ENCODE results near the gene CNTROB. TPM values are rescaled to one million over a fixed set of nuclear protein-coding genes. Genes with fewer than 3 reads are reported as not detected.

CNTROB gene
- total and polyA plus RNA-seq, 10 of the 15 experiments (the other 5 are each of a cell fraction or from before 2014, with no cell fraction given): 2.0 to 36.2 (median 28.2) TPM

DNA sequence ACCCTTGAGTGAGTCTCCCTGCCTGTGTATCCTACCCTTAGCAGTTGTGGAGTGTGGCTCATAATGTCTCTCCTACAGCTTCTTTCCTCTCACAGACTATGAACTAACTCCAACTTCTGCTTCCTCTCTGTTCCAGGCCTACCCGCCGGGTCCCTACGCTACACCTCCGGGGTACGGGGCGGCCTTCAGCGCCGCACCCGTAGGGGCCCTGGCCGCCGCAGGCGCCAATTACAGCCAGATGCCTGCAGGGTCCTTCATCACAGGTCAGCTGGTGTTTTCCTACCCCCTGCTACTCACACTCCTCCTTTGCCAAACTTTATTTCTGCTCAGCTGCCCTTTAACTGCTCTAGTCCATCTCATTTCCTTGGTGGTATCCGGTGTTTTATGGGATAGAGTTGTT is 21.3 kb upstream of the CNTROB start:
- 68% methylated on average over 13 of the region's 13 CpGs for WGBS (ENCODE audit: insufficient coverage, insufficient replicate concordance, low lambda C conversion rate, missing lambda C conversion rate)
- intact Hi-C loops (cut with micrococcal nuclease; ENCODE audit: unreplicated experiment): no loop called here
- H3K4me2 ChIP-seq (ENCODE audit: control insufficient read depth, insufficient read depth): no peak overlapping the region
- BruUV-seq (replicated peaks): no TSS peak
- no peaks in the 10 kb centered on the region for H3K9me3 ChIP-seq (replicated peaks; ENCODE audit: control insufficient read depth, insufficient read depth, low read length)
- no peak overlapping the region for H2AFZ ChIP-seq (ENCODE audit: control insufficient read depth, low read depth, low read length)
- H3K4me1 ChIP-seq (ENCODE audit: control insufficient read depth, insufficient read depth, low read length): peaks cover 5% of the 10 kb centered on the region
- ATAC-seq: no peak
- in situ Hi-C loops (cut with MboI): loop anchor here (5.0 kb wide), 2 partner anchors 77 to 132 kb away; no protein-coding TSS in a partner anchor
- TF ChIP-seq MEF2B (IDR thresholded peaks at IDR 0.05; ENCODE audit: partially characterized antibody, poor library complexity, severe bottlenecking) (no peak), RELA (IDR thresholded peaks at IDR 0.05; ENCODE audit: borderline replicate concordance, partially characterized antibody) (no peak), CREM (IDR thresholded peaks at IDR 0.05; ENCODE audit: low read depth) (no peak), CEBPB (IDR thresholded peaks at IDR 0.05; ENCODE audit: borderline replicate concordance in 1 of 2, low read depth in 2 of 2, low read length in 2 of 2) (no peak), MXI1 (IDR thresholded peaks at IDR 0.05; ENCODE audit: low read depth, low read length) (no peak), NBN (IDR thresholded peaks at IDR 0.05) (no peak), NRF1 (conservative IDR thresholded peaks at IDR 0.05; ENCODE audit: low read depth, low read length) (no peak), ZNF384 (IDR thresholded peaks at IDR 0.05; ENCODE audit: borderline replicate concordance, low read depth, low read length) (no peak), ZNF207 (IDR thresholded peaks at IDR 0.05; ENCODE audit: borderline replicate concordance) (no peak), SMARCA5 (IDR thresholded peaks at IDR 0.05) (no peak), RCOR1 (conservative IDR thresholded peaks at IDR 0.05; ENCODE audit: low read depth, low read length) (no peak), KDM1A (IDR thresholded peaks at IDR 0.05; ENCODE audit: borderline replicate concordance) (no peak)
- TF ChIP-seq, protein P1, sequence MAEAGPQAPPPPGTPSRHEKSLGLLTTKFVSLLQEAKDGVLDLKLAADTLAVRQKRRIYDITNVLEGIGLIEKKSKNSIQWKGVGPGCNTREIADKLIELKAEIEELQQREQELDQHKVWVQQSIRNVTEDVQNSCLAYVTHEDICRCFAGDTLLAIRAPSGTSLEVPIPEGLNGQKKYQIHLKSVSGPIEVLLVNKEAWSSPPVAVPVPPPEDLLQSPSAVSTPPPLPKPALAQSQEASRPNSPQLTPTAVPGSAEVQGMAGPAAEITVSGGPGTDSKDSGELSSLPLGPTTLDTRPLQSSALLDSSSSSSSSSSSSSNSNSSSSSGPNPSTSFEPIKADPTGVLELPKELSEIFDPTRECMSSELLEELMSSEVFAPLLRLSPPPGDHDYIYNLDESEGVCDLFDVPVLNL (IDR thresholded peaks at IDR 0.05; ENCODE audit: low read depth, low read length): no peak
- TF ChIP-seq, protein P2, sequence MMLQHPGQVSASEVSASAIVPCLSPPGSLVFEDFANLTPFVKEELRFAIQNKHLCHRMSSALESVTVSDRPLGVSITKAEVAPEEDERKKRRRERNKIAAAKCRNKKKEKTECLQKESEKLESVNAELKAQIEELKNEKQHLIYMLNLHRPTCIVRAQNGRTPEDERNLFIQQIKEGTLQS (IDR thresholded peaks at IDR 0.05; ENCODE audit: borderline replicate concordance, extremely low read depth, low read depth, low read length): no peak
- TF ChIP-seq, protein P3, sequence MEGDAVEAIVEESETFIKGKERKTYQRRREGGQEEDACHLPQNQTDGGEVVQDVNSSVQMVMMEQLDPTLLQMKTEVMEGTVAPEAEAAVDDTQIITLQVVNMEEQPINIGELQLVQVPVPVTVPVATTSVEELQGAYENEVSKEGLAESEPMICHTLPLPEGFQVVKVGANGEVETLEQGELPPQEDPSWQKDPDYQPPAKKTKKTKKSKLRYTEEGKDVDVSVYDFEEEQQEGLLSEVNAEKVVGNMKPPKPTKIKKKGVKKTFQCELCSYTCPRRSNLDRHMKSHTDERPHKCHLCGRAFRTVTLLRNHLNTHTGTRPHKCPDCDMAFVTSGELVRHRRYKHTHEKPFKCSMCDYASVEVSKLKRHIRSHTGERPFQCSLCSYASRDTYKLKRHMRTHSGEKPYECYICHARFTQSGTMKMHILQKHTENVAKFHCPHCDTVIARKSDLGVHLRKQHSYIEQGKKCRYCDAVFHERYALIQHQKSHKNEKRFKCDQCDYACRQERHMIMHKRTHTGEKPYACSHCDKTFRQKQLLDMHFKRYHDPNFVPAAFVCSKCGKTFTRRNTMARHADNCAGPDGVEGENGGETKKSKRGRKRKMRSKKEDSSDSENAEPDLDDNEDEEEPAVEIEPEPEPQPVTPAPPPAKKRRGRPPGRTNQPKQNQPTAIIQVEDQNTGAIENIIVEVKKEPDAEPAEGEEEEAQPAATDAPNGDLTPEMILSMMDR (IDR thresholded peaks at IDR 0.05 in 2 of 3, conservative IDR thresholded peaks at IDR 0.05 in 1 of 3; ENCODE audit: control insufficient read depth in 2 of 3, extremely low read depth in 1 of 3, insufficient read depth in 1 of 3, low read depth in 3 of 3, low read length in 3 of 3): no peak
- SMC1A ChIA-PET (ENCODE audit: uncharacterized antibody, unreplicated experiment): no interaction called here
- POLR2A ChIA-PET: no interaction called here
- H3K9ac ChIP-seq (ENCODE audit: control insufficient read depth, insufficient read depth, low read length): no peak overlapping the region
- H3K27me3 ChIP-seq (replicated peaks in 1 of 2; ENCODE audit: control insufficient read depth in 2 of 2, insufficient read depth in 2 of 2, low read length in 1 of 2): no peaks in the 10 kb centered on the region
- RAD21 ChIA-PET (ENCODE audit: unreplicated experiment): no interaction called here
- peaks cover 16 to 24% of the 10 kb centered on the region in 2 experiments for H3K36me3 ChIP-seq (ENCODE audit: control insufficient read depth in 2 of 2, insufficient read depth in 2 of 2, low read length in 1 of 2)
- H4K20me1 ChIP-seq (ENCODE audit: control insufficient read depth, insufficient read depth): no peaks in the 10 kb centered on the region
- H3K4me3 ChIP-seq: no peak overlapping the region
- no peak overlapping the region for H3K27ac ChIP-seq (ENCODE audit: control insufficient read depth, insufficient read depth)
- no peaks in the 10 kb centered on the region for H3K79me2 ChIP-seq (ENCODE audit: control insufficient read depth, insufficient read depth, low read length)
- DNase-seq (ENCODE audit: low read depth, low spot score): no peak
- CTCF ChIA-PET: interaction anchor here (1.1 to 8.2 kb wide), 4 partner anchors 44 to 147 kb away, joined by 3 to 79 read pairs (median 38); no protein-coding TSS in a partner anchor
- FAIRE-seq: no peak
